Loucy (cell line): ENCODE results near the gene TNKS1BP1.

Experiments used
- H2AFZ ChIP-seq: fragments of 200-600 bp; sonication (generic); 2 replicates; pipeline ENCODE4 v1.6.0; 2016; ENCODE audit warnings: antibody characterized with exemption, mild to moderate bottlenecking, low read length, moderate library complexity
- H3F3A ChIP-seq: fragments of 200-600 bp; 2 replicates; pipeline ENCODE4 v1.6.0; 2016; ENCODE audit warnings: antibody characterized with exemption, low read depth, mild to moderate bottlenecking
- H3K27me3 ChIP-seq: fragments of 200-600 bp; sonication (generic); 2 replicates; pipeline ENCODE4 v1.6.1; 2014; ENCODE audit warnings: low read length, mild to moderate bottlenecking; ENCODE audit not compliant: insufficient read depth, poor library complexity, severe bottlenecking
- H3K36me3 ChIP-seq: fragments of 200-600 bp; sonication (generic); 2 replicates; pipeline ENCODE4 v1.6.1; 2016; ENCODE audit warnings: low read length; ENCODE audit not compliant: insufficient read depth
- H3K4me1 ChIP-seq: fragments of 200-600 bp; sonication (generic); 2 replicates; pipeline ENCODE4 v1.5.1; 2014; ENCODE audit warnings: low read length, mild to moderate bottlenecking; ENCODE audit not compliant: insufficient read depth, poor library complexity, severe bottlenecking
- H3K4me2 ChIP-seq: fragments of 200-600 bp; sonication (generic); 2 replicates; pipeline ENCODE4 v1.6.0; 2014; ENCODE audit warnings: antibody characterized with exemption, low read length, low read depth, mild to moderate bottlenecking; ENCODE audit not compliant: poor library complexity, severe bottlenecking
- H3K4me3 ChIP-seq: fragments of 200-600 bp; sonication (generic); 2 replicates; pipeline ENCODE4 v1.5.1; 2014; ENCODE audit warnings: low read length, mild to moderate bottlenecking, mixed read lengths; ENCODE audit not compliant: poor library complexity, severe bottlenecking
- H3K79me2 ChIP-seq: fragments of 200-600 bp; sonication (generic); 2 replicates; pipeline ENCODE4 v1.6.1; 2014; ENCODE audit warnings: low read length; ENCODE audit not compliant: insufficient read depth
- H3K9ac ChIP-seq: fragments of 200-600 bp; sonication (generic); 2 replicates; pipeline ENCODE4 v1.6.0; 2014; ENCODE audit warnings: mild to moderate bottlenecking, low read depth, low read length, moderate library complexity; ENCODE audit not compliant: poor library complexity, severe bottlenecking
- H3K9me2 ChIP-seq: fragments of 200-600 bp; sonication (generic); replicated peaks from 2 replicates; pipeline ENCODE4 v1.6.1; 2016; ENCODE audit warnings: low read depth, low read length, mixed read lengths
- H3K9me3 ChIP-seq: fragments of 200-600 bp; sonication (generic); 2 replicates; pipeline ENCODE4 v1.6.1; 2014; ENCODE audit warnings: mild to moderate bottlenecking, antibody characterized with exemption, low read length, low read depth; ENCODE audit not compliant: insufficient read depth
- H4K20me1 ChIP-seq: fragments of 200-600 bp; sonication (generic); 2 replicates; pipeline ENCODE4 v1.6.0; 2014; ENCODE audit warnings: antibody characterized with exemption, low read length, mild to moderate bottlenecking; ENCODE audit not compliant: insufficient read depth, poor library complexity, severe bottlenecking
- CTCF ChIP-seq: fragments of 200-600 bp; sonication (generic); conservative IDR thresholded peaks from 2 replicates; pipeline ENCODE4 v1.5.1; 2014; ENCODE audit warnings: mild to moderate bottlenecking, antibody characterized with exemption, low read length
- EZH2phosphoT487 ChIP-seq: fragments of 200-600 bp; IDR thresholded peaks from 2 replicates; pipeline ENCODE4 v1.6.1; 2018; ENCODE audit warnings: antibody characterized with exemption, mild to moderate bottlenecking, moderate library complexity, borderline replicate concordance

The TNKS1BP1 gene

GRCh38 chr11:57302489-57302888 is 22.3 kb downstream of the TNKS1BP1 start:
- no peak overlapping the region for H3K4me3 ChIP-seq
- no peaks in the 10 kb centered on the region for H3K9me2 ChIP-seq
- TF ChIP-seq CTCF (no peak), EZH2phosphoT487 (no peak)
- H3K9me3 ChIP-seq: no peaks in the 10 kb centered on the region; the same call in 1 of the 2 replicates
- no peaks in the 10 kb centered on the region for H3K27me3 ChIP-seq
- H3K4me1 ChIP-seq: no peaks in the 10 kb centered on the region
- peaks cover 4% of the 10 kb centered on the region; the same call in 1 of the 2 replicates for H3K36me3 ChIP-seq
- H3K79me2 ChIP-seq: no peaks in the 10 kb centered on the region
- H2AFZ ChIP-seq: no peak overlapping the region
- H3K9ac ChIP-seq: no peak overlapping the region
- H3F3A ChIP-seq: no peaks in the 10 kb centered on the region
- no peak overlapping the region for H3K4me2 ChIP-seq
- H4K20me1 ChIP-seq: no peaks in the 10 kb centered on the region

GRCh38 chr11:57301711-57302423 is 22.9 kb downstream of the TNKS1BP1 start:
- no peaks in the 10 kb centered on the region for H3F3A ChIP-seq
- TF ChIP-seq CTCF: no peak
- TF ChIP-seq EZH2phosphoT487: no peak
- H3K36me3 ChIP-seq: peaks cover 4% of the 10 kb centered on the region; the same call in 1 of the 2 replicates
- no peaks in the 10 kb centered on the region for H3K9me2 ChIP-seq
- no peaks in the 10 kb centered on the region for H4K20me1 ChIP-seq
- H3K4me1 ChIP-seq: no peaks in the 10 kb centered on the region
- H2AFZ ChIP-seq: no peak overlapping the region
- no peaks in the 10 kb centered on the region for H3K27me3 ChIP-seq
- H3K4me3 ChIP-seq: no peak overlapping the region
- H3K79me2 ChIP-seq: no peaks in the 10 kb centered on the region
- no peaks in the 10 kb centered on the region; the same call in 1 of the 2 replicates for H3K9me3 ChIP-seq
- H3K9ac ChIP-seq: no peak overlapping the region
- no peak overlapping the region for H3K4me2 ChIP-seq

GRCh38 chr11:57300785-57301184 is 24.0 kb downstream of the TNKS1BP1 start:
- no peak overlapping the region for H3K4me3 ChIP-seq
- H3F3A ChIP-seq: no peaks in the 10 kb centered on the region
- no peaks in the 10 kb centered on the region for H3K9me2 ChIP-seq
- H3K4me1 ChIP-seq: no peaks in the 10 kb centered on the region
- H2AFZ ChIP-seq: no peak overlapping the region
- peaks cover 4% of the 10 kb centered on the region; the same call in 1 of the 2 replicates for H3K36me3 ChIP-seq
- no peaks in the 10 kb centered on the region for H3K79me2 ChIP-seq
- TF ChIP-seq EZH2phosphoT487 (no peak), CTCF (no peak)
- no peak overlapping the region for H3K9ac ChIP-seq
- no peaks in the 10 kb centered on the region; the same call in 1 of the 2 replicates for H3K9me3 ChIP-seq
- no peak overlapping the region for H3K4me2 ChIP-seq
- H4K20me1 ChIP-seq: no peaks in the 10 kb centered on the region
- no peaks in the 10 kb centered on the region for H3K27me3 ChIP-seq
